CD4-positive, alpha-beta memory T cell (primary cell): Measurements from ENCODE around the gene NUP58. TPM values are rescaled to one million over a fixed set of nuclear protein-coding genes. Genes with fewer than 3 reads are reported as not detected.

Experiments
- CTCF ChIA-PET: fragments of 350-600 bp; sonication (Branson Sonifier 250); formaldehyde crosslinking; loops from one replicate; lab custom pipeline; 2021; ENCODE audit warnings: inconsistent platforms; ENCODE audit not compliant: partially characterized antibody; lab: Charles Lee
- POLR2A ChIA-PET: fragments of 350-600 bp; sonication (Branson Sonifier 250); formaldehyde crosslinking; loops from one replicate; lab custom pipeline; 2021; ENCODE audit not compliant: partially characterized antibody; lab: Charles Lee
- DNase-seq, 5 donors: peaks; one replicate each; pipeline versions ENCODE4 v3.0.0 to v3.0.0-alpha.2; 2020 to 2022; ENCODE audit warnings: mixed read lengths in 1 of 5
- H3K27ac ChIP-seq: one replicate; pipeline ENCODE4 v1.7.0; 2013; ENCODE audit warnings: low read depth, low read length
- H3K27me3 ChIP-seq: 2 replicates; pipeline ENCODE4 v1.7.0; 2013; ENCODE audit warnings: mild to moderate bottlenecking, low read length, moderate library complexity; ENCODE audit not compliant: insufficient read depth
- H3K36me3 ChIP-seq: 2 replicates; pipeline ENCODE4 v1.7.0; 2013; ENCODE audit warnings: mild to moderate bottlenecking, low read length, moderate library complexity; ENCODE audit not compliant: insufficient read depth
- H3K4me1 ChIP-seq: 2 replicates; pipeline ENCODE4 v1.7.0; 2013; ENCODE audit warnings: mild to moderate bottlenecking, low read length, moderate library complexity; ENCODE audit not compliant: insufficient read depth
- H3K4me3 ChIP-seq, 2 donors: one replicate each; pipeline ENCODE4 v1.7.0; 2013; ENCODE audit warnings: low read length in 2 of 2, mild to moderate bottlenecking in 1 of 2
- H3K9me3 ChIP-seq, 2 donors: one replicate each; pipeline ENCODE4 v1.7.0; 2013; ENCODE audit warnings: low read length in 2 of 2, control low read depth in 1 of 2; ENCODE audit not compliant: control insufficient read depth in 1 of 2
- H3K27ac Mint-ChIP-seq, 7 donors: one replicate each; pipeline ENCODE4 v1.8.0; 2020 to 2021; ENCODE audit warnings: mixed read lengths in 7 of 7, mild to moderate bottlenecking in 6 of 7, inconsistent platforms in 3 of 7, moderate library complexity in 3 of 7
- H3K27me3 Mint-ChIP-seq, 2 donors: one replicate each; pipeline ENCODE4 v1.8.0; 2020 to 2021; ENCODE audit warnings: mixed read lengths in 2 of 2
- H3K36me3 Mint-ChIP-seq, 2 donors: one replicate each; pipeline ENCODE4 v1.8.0; 2020 to 2021; ENCODE audit warnings: mixed read lengths in 2 of 2, inconsistent platforms in 1 of 2, mild to moderate bottlenecking in 1 of 2
- H3K4me1 Mint-ChIP-seq, 4 donors: one replicate each; pipeline ENCODE4 v1.8.0; 2020 to 2021; ENCODE audit warnings: mixed read lengths in 4 of 4, mild to moderate bottlenecking in 1 of 4
- H3K4me3 Mint-ChIP-seq, 8 donors: one replicate each; pipeline ENCODE4 v1.8.0; 2020 to 2021; ENCODE audit warnings: mixed read lengths in 8 of 8, mild to moderate bottlenecking in 7 of 8, moderate library complexity in 6 of 8, inconsistent platforms in 3 of 8
- H3K9me3 Mint-ChIP-seq, 8 donors: one replicate each; pipeline ENCODE4 v1.8.0; 2020 to 2021; ENCODE audit warnings: mixed read lengths in 8 of 8, mild to moderate bottlenecking in 5 of 8, inconsistent platforms in 3 of 8, moderate library complexity in 1 of 8
- intact Hi-C: fragments of 100-400 bp; cut with micrococcal nuclease; formaldehyde crosslinking; loops from one replicate; pipeline ENCODE4 v1.15.1; 2023
- polyA plus RNA-seq, 2 donors: library from polyadenylated mRNA; unstranded; fragments of 300-500 nt; fragmentation: Illumina TruSeq; gene quantifications; one replicate each; pipeline ENCODE4 v1.2.3, GENCODE V29; 2021
- total RNA-seq, 2 experiments: library from RNA; stranded (reverse); gene quantifications; one replicate each; pipeline ENCODE4 v1.2.3, GENCODE V29; 2021

NUP58 gene
- total and polyA plus RNA-seq, 4 experiments from 2014 or later, result 7.7 to 43.3 (median 30.8) TPM

GRCh38 chr13:25379011-25379410 is 77.6 kb downstream of the NUP58 start:
- no peaks in the 10 kb centered on the region for H3K9me3 ChIP-seq
- DNase-seq, result no peak
- H3K27me3 Mint-ChIP-seq, result peaks cover 24 to 32% of the 10 kb centered on the region in 2 donors
- no peak overlapping the region for H3K4me3 Mint-ChIP-seq
- H3K27ac Mint-ChIP-seq, result no peak overlapping the region
- H3K4me3 ChIP-seq, result no peak overlapping the region
- H3K27me3 ChIP-seq, result peaks cover 7% of the 10 kb centered on the region
- ChIA-PET POLR2A (no interaction called here), CTCF (no interaction called here)
- H3K9me3 Mint-ChIP-seq, result no peaks in the 10 kb centered on the region
- H3K4me1 Mint-ChIP-seq, result peaks cover 0 to 5% (median 1%) of the 10 kb centered on the region in 4 donors
- no peaks in the 10 kb centered on the region for H3K36me3 Mint-ChIP-seq
- intact Hi-C loops, result no loop called here
- no peaks in the 10 kb centered on the region for H3K36me3 ChIP-seq
- no peak overlapping the region for H3K27ac ChIP-seq
- no peaks in the 10 kb centered on the region for H3K4me1 ChIP-seq

GRCh38 chr13:25380082-25380481 is 78.7 kb downstream of the NUP58 start:
- Mint-ChIP-seq H3K27ac (no peak overlapping the region), H3K36me3 (no peaks in the 10 kb centered on the region)
- CTCF ChIA-PET, result no interaction called here

GRCh38 chr13:25380741-25381324 is 79.4 kb downstream of the NUP58 start:
- Mint-ChIP-seq H3K36me3 (no peaks in the 10 kb centered on the region), H3K4me1 (peaks cover 0 to under 1% (median 0%) of the 10 kb centered on the region in 4 donors), H3K4me3 (no peak overlapping the region), H3K27me3 (peaks cover 18 to 24% of the 10 kb centered on the region in 2 donors), H3K27ac (no peak overlapping the region), H3K9me3 (no peaks in the 10 kb centered on the region)
- no peaks in the 10 kb centered on the region for H3K4me1 ChIP-seq
- intact Hi-C loops, result no loop called here
- no peaks in the 10 kb centered on the region for H3K9me3 ChIP-seq
- ChIA-PET POLR2A (no interaction called here), CTCF (no interaction called here)
- no peak for DNase-seq
- H3K27ac ChIP-seq, result no peak overlapping the region
- no peak overlapping the region for H3K4me3 ChIP-seq
- H3K27me3 ChIP-seq, result no peaks in the 10 kb centered on the region
- H3K36me3 ChIP-seq, result no peaks in the 10 kb centered on the region

More at GRCh38 chr13:25380082-25380481, 78.7 kb downstream of the NUP58 start:
- intact Hi-C loops, result no loop called here
- H3K9me3 ChIP-seq, result no peaks in the 10 kb centered on the region
- H3K27ac ChIP-seq, result no peak overlapping the region
- peaks cover 20 to 26% of the 10 kb centered on the region in 2 donors for H3K27me3 Mint-ChIP-seq
- peaks cover 0 to 2% (median 1%) of the 10 kb centered on the region in 4 donors for H3K4me1 Mint-ChIP-seq
- no peaks in the 10 kb centered on the region for H3K9me3 Mint-ChIP-seq
- DNase-seq, result no peak
- POLR2A ChIA-PET, result no interaction called here
- H3K36me3 ChIP-seq, result no peaks in the 10 kb centered on the region
- no peaks in the 10 kb centered on the region for H3K4me1 ChIP-seq
- no peak overlapping the region for H3K4me3 ChIP-seq
- no peak overlapping the region for H3K4me3 Mint-ChIP-seq
- peaks cover 5% of the 10 kb centered on the region for H3K27me3 ChIP-seq

- Mint-ChIP-seq H3K4me3 (no peak overlapping the region), H3K36me3 (no peaks in the 10 kb centered on the region), H3K27ac (no peak overlapping the region), H3K27me3 (peaks cover 26 to 33% of the 10 kb centered on the region in 2 donors), H3K4me1 (no peaks in the 10 kb centered on the region), H3K9me3 (peaks cover 0 to 4% (median 0%) of the 10 kb centered on the region in 8 donors)
- H3K27ac ChIP-seq, result no peak overlapping the region
- POLR2A ChIA-PET, result no interaction called here
- intact Hi-C loops, result no loop called here
- DNase-seq, result no peak
- CTCF ChIA-PET, result interaction anchor here (2.1 kb wide), 1 partner anchor 10 kb away, joined by 14 read pairs; no protein-coding TSS in a partner anchor
- H3K36me3 ChIP-seq, result no peaks in the 10 kb centered on the region
- H3K9me3 ChIP-seq, result no peaks in the 10 kb centered on the region
- H3K27me3 ChIP-seq, result no peaks in the 10 kb centered on the region
- no peaks in the 10 kb centered on the region for H3K4me1 ChIP-seq
- H3K4me3 ChIP-seq, result no peak overlapping the region
Measured at GRCh38 chr13:25384758-25385410, 83.5 kb downstream of the NUP58 start.

GRCh38 chr13:25391932-25392331 is 90.5 kb downstream of the NUP58 start:
- no peaks in the 10 kb centered on the region for H3K36me3 Mint-ChIP-seq
- no peak overlapping the region for H3K27ac Mint-ChIP-seq
- Histone ChIP-seq H3K36me3 (no peaks in the 10 kb centered on the region), H3K27me3 (no peaks in the 10 kb centered on the region), H3K27ac (no peak overlapping the region), H3K4me1 (no peaks in the 10 kb centered on the region), H3K4me3 (no peak overlapping the region), H3K9me3 (no peaks in the 10 kb centered on the region)
- ChIA-PET CTCF (no interaction called here), POLR2A (no interaction called here)
- no peak for DNase-seq
- no peaks in the 10 kb centered on the region for H3K4me1 Mint-ChIP-seq
- peaks cover 15 to 34% of the 10 kb centered on the region in 2 donors for H3K27me3 Mint-ChIP-seq
- H3K4me3 Mint-ChIP-seq, result no peak overlapping the region
- intact Hi-C loops, result no loop called here
- H3K9me3 Mint-ChIP-seq, result peaks cover 0 to 5% (median 0%) of the 10 kb centered on the region in 8 donors

Other genes starting within 250 kb of the NUP58 start
- 1 to 10 TPM; 1.2 to 1.3 TPM for gene PABPC3, start 205.5 kb upstream of the NUP58 start, total RNA-seq
- gene PABPC3, start 205.5 kb upstream of the NUP58 start, polyA plus RNA-seq, result under 1 TPM in 1 of 2 donors, not detected in 1; 0.14 TPM
- gene AMER2, start 129.3 kb upstream of the NUP58 start, total RNA-seq, result not detected
- gene AMER2, start 129.3 kb upstream of the NUP58 start, polyA plus RNA-seq, result not detected
- 10 to 100 TPM; 18.9 to 19.1 TPM for gene MTMR6, start 14.1 kb upstream of the NUP58 start, total RNA-seq
- gene MTMR6, start 14.1 kb upstream of the NUP58 start, polyA plus RNA-seq, result 10 to 100 TPM; 20.0 to 20.2 TPM
- gene ATP8A2, start 70.3 kb downstream of the NUP58 start, total RNA-seq, result under 1 TPM; 0.86 to 0.93 TPM
- under 1 TPM; 0.36 to 0.47 TPM for gene ATP8A2, start 70.3 kb downstream of the NUP58 start, polyA plus RNA-seq